22Rv1 (cell line): ENCODE results near the gene QKI.

Experiments
- H3K27ac ChIP-seq: fragments of 450-650 bp; 2 replicates; pipeline ENCODE4 v1.5.1; 2017
- ZFX ChIP-seq: fragments of 450-650 bp; IDR thresholded peaks from 2 replicates; pipeline ENCODE4 v1.6.1; 2017; ENCODE audit warnings: antibody characterized with exemption, borderline replicate concordance
- TF ChIP-seq, protein P1 (sequence below): fragments of 450-650 bp; IDR thresholded peaks from 2 replicates; pipeline ENCODE4 v1.5.1; 2017; ENCODE audit warnings: mild to moderate bottlenecking

Gene QKI

DNA sequence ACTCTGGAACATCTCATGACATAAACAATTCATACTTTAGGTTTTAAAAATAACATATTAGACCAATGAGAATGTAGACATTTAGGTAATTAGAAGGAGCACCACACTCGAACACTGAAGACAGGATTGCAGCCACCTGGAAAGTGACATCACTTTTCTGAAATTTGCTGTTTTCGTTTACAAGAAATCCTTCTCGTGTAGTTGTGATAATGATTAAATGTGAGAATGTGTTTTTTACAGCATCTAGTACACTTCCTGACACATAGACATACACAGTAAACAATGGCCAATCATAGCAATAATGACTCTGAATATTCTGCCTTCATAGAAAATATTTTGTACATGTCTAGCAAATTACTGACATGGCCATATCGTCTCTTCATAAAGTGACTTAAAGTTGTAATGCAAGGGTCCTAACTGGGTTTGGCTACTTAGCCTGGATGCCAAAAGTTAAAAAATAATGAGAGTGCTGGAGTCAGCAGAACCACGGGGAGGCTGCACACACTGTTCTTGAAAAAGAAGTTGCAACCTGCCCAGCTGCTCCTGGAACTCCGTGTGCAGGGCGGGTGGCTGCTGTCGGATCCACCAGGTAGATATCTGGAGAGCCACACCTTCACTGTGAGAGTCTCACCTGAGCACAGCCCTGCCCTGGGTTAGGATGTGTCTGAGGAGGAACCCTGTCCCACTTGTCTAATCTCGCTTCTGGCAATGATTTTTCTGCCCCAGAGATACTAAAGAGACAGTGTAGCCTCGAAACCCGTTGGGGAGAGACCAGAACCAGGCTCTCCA is 212.9 kb downstream of the QKI start:
- TF ChIP-seq, protein P1, sequence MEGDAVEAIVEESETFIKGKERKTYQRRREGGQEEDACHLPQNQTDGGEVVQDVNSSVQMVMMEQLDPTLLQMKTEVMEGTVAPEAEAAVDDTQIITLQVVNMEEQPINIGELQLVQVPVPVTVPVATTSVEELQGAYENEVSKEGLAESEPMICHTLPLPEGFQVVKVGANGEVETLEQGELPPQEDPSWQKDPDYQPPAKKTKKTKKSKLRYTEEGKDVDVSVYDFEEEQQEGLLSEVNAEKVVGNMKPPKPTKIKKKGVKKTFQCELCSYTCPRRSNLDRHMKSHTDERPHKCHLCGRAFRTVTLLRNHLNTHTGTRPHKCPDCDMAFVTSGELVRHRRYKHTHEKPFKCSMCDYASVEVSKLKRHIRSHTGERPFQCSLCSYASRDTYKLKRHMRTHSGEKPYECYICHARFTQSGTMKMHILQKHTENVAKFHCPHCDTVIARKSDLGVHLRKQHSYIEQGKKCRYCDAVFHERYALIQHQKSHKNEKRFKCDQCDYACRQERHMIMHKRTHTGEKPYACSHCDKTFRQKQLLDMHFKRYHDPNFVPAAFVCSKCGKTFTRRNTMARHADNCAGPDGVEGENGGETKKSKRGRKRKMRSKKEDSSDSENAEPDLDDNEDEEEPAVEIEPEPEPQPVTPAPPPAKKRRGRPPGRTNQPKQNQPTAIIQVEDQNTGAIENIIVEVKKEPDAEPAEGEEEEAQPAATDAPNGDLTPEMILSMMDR = no peak
- TF ChIP-seq ZFX = no peak
- H3K27ac ChIP-seq = no peak overlapping the region
